IMR-90 (cell line): Measurements from ENCODE around the gene COPZ2. TPM values are rescaled to one million over a fixed set of nuclear protein-coding genes. Genes with fewer than 3 reads are reported as not detected.
A peak's percentile ranks its signal among the peaks of the same experiment; 100 is the strongest.

Source experiments
- ATAC-seq: fragments of 200-7000 bp; cut with Tn5 transposase; 2 replicates; pipeline ENCODE4 v1.9.1; 2020; ENCODE audit warnings: low read depth, mild to moderate bottlenecking, moderate library complexity
- BruUV-seq: library from RNA; stranded (reverse); fragments of 400-500 nt; replicated peaks from 2 replicates; lab custom pipeline; 2021; lab: Mats Ljungman, UMichigan
- CTCF ChIA-PET: fragments of 300-600 bp; formaldehyde crosslinking; extraction: SDS; loops from one replicate; lab custom pipeline; 2021; ENCODE audit warnings: antibody characterized with exemption; lab: Yijun Ruan, JAX
- POLR2A ChIA-PET: fragments of 300-600 bp; sonication (Branson Sonifier 250); formaldehyde crosslinking; loops from one replicate; lab custom pipeline; 2022; ENCODE audit warnings: antibody characterized with exemption; ENCODE audit not compliant: unreplicated experiment; lab: Charles Lee
- DNase-seq: peaks from one replicate; pipeline ENCODE4 v3.0.0; 2013
- H2AFZ ChIP-seq: replicated peaks from 2 replicates; pipeline ENCODE3; 2013; ENCODE audit warnings: low read length, mild to moderate bottlenecking; ENCODE audit not compliant: poor library complexity
- H2AK5ac ChIP-seq: 2 replicates; pipeline ENCODE4 v1.6.1; 2013; ENCODE audit warnings: low read depth, low read length, inconsistent platforms
- H2AK9ac ChIP-seq: replicated peaks from 2 replicates; pipeline ENCODE3; 2013; ENCODE audit warnings: mild to moderate bottlenecking, low read depth, low read length, moderate library complexity; ENCODE audit not compliant: poor library complexity
- H2BK120ac ChIP-seq: 2 replicates; pipeline ENCODE4 v1.6.1; 2013; ENCODE audit warnings: low read depth, low read length, inconsistent platforms
- H2BK15ac ChIP-seq: 3 replicates; pipeline ENCODE4 v1.6.1; 2013; ENCODE audit warnings: low read depth, low read length, inconsistent platforms
- H2BK20ac ChIP-seq: 2 replicates; pipeline ENCODE4 v1.6.1; 2013; ENCODE audit warnings: low read depth, mild to moderate bottlenecking, inconsistent platforms, low read length, moderate library complexity
- H2BK5ac ChIP-seq: 2 replicates; pipeline ENCODE4 v1.6.1; 2013; ENCODE audit warnings: mild to moderate bottlenecking, low read depth, low read length, inconsistent platforms; ENCODE audit not compliant: poor library complexity, severe bottlenecking
- H3K14ac ChIP-seq: replicated peaks from 2 replicates; pipeline ENCODE4 v1.6.1; 2013; ENCODE audit warnings: low read depth, low read length, inconsistent platforms
- H3K18ac ChIP-seq: 2 replicates; pipeline ENCODE4 v1.6.1; 2013; ENCODE audit warnings: low read depth, low read length, control low read depth
- H3K23ac ChIP-seq: 2 replicates; pipeline ENCODE4 v1.6.1; 2013; ENCODE audit warnings: low read depth, low read length, inconsistent platforms
- H3K27ac ChIP-seq: 2 replicates; pipeline ENCODE4 v1.5.1; 2013; ENCODE audit warnings: mild to moderate bottlenecking, control low read depth, low read length; ENCODE audit not compliant: insufficient read depth
- H3K27me3 ChIP-seq: 2 replicates; pipeline ENCODE4 v1.6.1; 2013; ENCODE audit warnings: low read length; ENCODE audit not compliant: control insufficient read depth, insufficient read depth
- H3K36me3 ChIP-seq: 2 replicates; pipeline ENCODE4 v1.6.1; 2013; ENCODE audit warnings: low read length, mixed read lengths; ENCODE audit not compliant: control insufficient read depth, insufficient read depth
- H3K4ac ChIP-seq: 2 replicates; pipeline ENCODE4 v1.6.1; 2013; ENCODE audit warnings: low read depth, low read length, inconsistent platforms
- H3K4me1 ChIP-seq: 2 replicates; pipeline ENCODE4 v1.6.1; 2013; ENCODE audit warnings: low read length, mixed read lengths; ENCODE audit not compliant: control insufficient read depth, insufficient read depth
- H3K4me2 ChIP-seq: 2 replicates; pipeline ENCODE4 v1.6.1; 2013; ENCODE audit warnings: low read depth, mild to moderate bottlenecking, control low read depth, low read length, moderate library complexity
- H3K4me3 ChIP-seq: 2 replicates; pipeline ENCODE4 v1.5.1; 2013; ENCODE audit warnings: low read depth, mild to moderate bottlenecking, control low read depth, low read length, moderate library complexity; ENCODE audit not compliant: insufficient read depth
- H3K56ac ChIP-seq: 2 replicates; pipeline ENCODE4 v1.6.1; 2013; ENCODE audit warnings: low read length, inconsistent platforms; ENCODE audit not compliant: insufficient read depth; ENCODE audit errors: extremely low read depth
- H3K79me1 ChIP-seq, 2 experiments: 2 replicates each; pipeline ENCODE4 v1.6.1; 2013; ENCODE audit warnings: low read length in 2 of 2, inconsistent platforms in 1 of 2, low read depth in 1 of 2
- H3K9ac ChIP-seq: 2 replicates; pipeline ENCODE4 v1.6.1; 2013; ENCODE audit warnings: low read depth, low read length, control low read depth
- H3K9me1 ChIP-seq: 2 replicates; pipeline ENCODE4 v1.6.1; 2013; ENCODE audit warnings: low read length, inconsistent platforms; ENCODE audit not compliant: insufficient read depth
- H3K9me3 ChIP-seq: 2 replicates; pipeline ENCODE4 v1.6.1; 2013; ENCODE audit warnings: low read length; ENCODE audit not compliant: control insufficient read depth, insufficient read depth
- H4K20me1 ChIP-seq: 2 replicates; pipeline ENCODE4 v1.6.1; 2013; ENCODE audit warnings: low read length, inconsistent platforms; ENCODE audit not compliant: insufficient read depth
- H4K5ac ChIP-seq: 2 replicates; pipeline ENCODE4 v1.6.1; 2013; ENCODE audit warnings: mild to moderate bottlenecking, low read depth, low read length, control low read depth
- H4K8ac ChIP-seq, 2 experiments: 2 replicates each; pipeline ENCODE4 v1.6.1; 2013; ENCODE audit warnings: low read depth in 2 of 2, low read length in 2 of 2, control low read depth in 1 of 2, inconsistent platforms in 1 of 2
- H4K91ac ChIP-seq: 2 replicates; pipeline ENCODE4 v1.6.1; 2013; ENCODE audit warnings: low read depth, low read length, inconsistent platforms; ENCODE audit not compliant: insufficient read depth
- CEBPB ChIP-seq: IDR thresholded peaks from 2 replicates; pipeline ENCODE4 v1.6.1; 2012; ENCODE audit warnings: low read depth, low read length, improper control_type of control experiment
- CTCF ChIP-seq: conservative IDR thresholded peaks from 2 replicates; pipeline ENCODE4 v1.5.1; 2012; ENCODE audit warnings: mild to moderate bottlenecking, low read depth, low read length, improper control_type of control experiment
- FOS ChIP-seq: fragments of 150-350 bp; IDR thresholded peaks from 2 replicates; pipeline ENCODE4 v1.6.1; 2016; ENCODE audit warnings: low read depth, low read length
- MXI1 ChIP-seq: IDR thresholded peaks from 2 replicates; pipeline ENCODE4 v1.6.1; 2012; ENCODE audit warnings: low read depth, mild to moderate bottlenecking, low read length, moderate library complexity, borderline replicate concordance
- WGBS, 2 experiments: methylation state at CpG; one replicate each; pipeline versions ENCODE4 v1.1.5 to v1.1.7; 2013; ENCODE audit warnings: missing lambda C conversion rate in 2 of 2; ENCODE audit not compliant: insufficient read length in 1 of 2; ENCODE audit errors: extremely low coverage in 2 of 2; 5-methylcytosine and 5-hydroxymethylcytosine counted together
- dilution Hi-C: fragments of 300-500 bp; cut with HindIII; formaldehyde crosslinking; loops from one replicate; pipeline ENCODE4 v1.14.3; 2018; ENCODE audit warnings: low sequenced_read_pairs; ENCODE audit not compliant: unreplicated experiment
- in situ Hi-C: fragments of 300-500 bp; cut with MboI; formaldehyde crosslinking; loops from 3 replicates; pipeline ENCODE4 v1.14.3; 2019; ENCODE audit warnings: low sequenced_read_pairs, inconsistent platforms, mixed read lengths
- intact Hi-C: fragments of 100-400 bp; cut with micrococcal nuclease; formaldehyde crosslinking; loops from 2 replicates; pipeline ENCODE4 v1.10.0; 2022
- polyA plus RNA-seq, 3 experiments: library from polyadenylated mRNA; depleted of rRNA; stranded (reverse); fragments of >200 nt; gene quantifications; 2 replicates each; pipeline ENCODE4 v1.2.3, GENCODE V29; 2012; ENCODE audit warnings: low replicate concordance in 1 of 3
- total RNA-seq: library from RNA; depleted of rRNA; stranded (reverse); fragments of >200 nt; gene quantifications from 2 replicates; pipeline ENCODE4 v1.2.3, GENCODE V29; 2012

Gene COPZ2
- total and polyA plus RNA-seq, 2 of the 4 experiments (the other 2 are of a cell fraction) = 41.0 to 86.1 TPM

- no TSS peak for BruUV-seq
- peaks cover 11% of the 10 kb centered on the region for H3K4me1 ChIP-seq
- no peak overlapping the region for H3K9ac ChIP-seq
- H2BK120ac ChIP-seq = 0 out of 2 replicates have a peak overlapping the region, but pooled peaks have one; percentile 22
- no peaks in the 10 kb centered on the region for H3K79me1 ChIP-seq
- no peaks in the 10 kb centered on the region for H4K20me1 ChIP-seq
- H4K8ac ChIP-seq = peak overlapping the region in 1 of 2 experiments; percentile 69; a peak in 2 of 4 replicates
- WGBS, 2 experiments = 33% methylated on average over 2 of the region's 4 CpGs; no CpG with 5 or more reads in 1 of the 2 experiments
- POLR2A ChIA-PET = no interaction called here
- H3K4ac ChIP-seq = peak overlapping the region; percentile 43; the same call in 1 of the 2 replicates
- peak overlapping the region; percentile 52; the same call in 1 of the 2 replicates for H2AK5ac ChIP-seq
- peak; percentile 72 for DNase-seq
- no peaks in the 10 kb centered on the region; the same call in 1 of the 2 replicates for H3K27me3 ChIP-seq
- no peak overlapping the region for H3K4me3 ChIP-seq
- in situ Hi-C loops = no loop called here
- H2BK5ac ChIP-seq = no peak overlapping the region
- H3K14ac ChIP-seq = no peak overlapping the region
- no peak overlapping the region for H4K91ac ChIP-seq
- intact Hi-C loops = no loop called here
- no peaks in the 10 kb centered on the region for H3K9me3 ChIP-seq
- H2BK15ac ChIP-seq = 0 out of 3 replicates have a peak overlapping the region, but pooled peaks have one; percentile 39
- TF ChIP-seq MXI1 (no peak), CEBPB (peak; percentile 59; the same call in 1 of the 2 replicates), FOS (no peak), CTCF (no peak)
- no peak overlapping the region for H3K27ac ChIP-seq
- ATAC-seq = no peak
- H2AK9ac ChIP-seq = no peak overlapping the region
- H2BK20ac ChIP-seq = no peak overlapping the region
- CTCF ChIA-PET = interaction anchor here (1.4 kb wide), 1 partner anchor 12 kb away, joined by 3 read pairs; no protein-coding TSS in a partner anchor
- H3K18ac ChIP-seq = no peak overlapping the region
- dilution Hi-C loops = no loop called here
- H3K56ac ChIP-seq = no peak overlapping the region
- H3K9me1 ChIP-seq = peaks cover 11% of the 10 kb centered on the region; the same call in 1 of the 2 replicates
- no peak overlapping the region for H3K23ac ChIP-seq
- H4K5ac ChIP-seq = peak overlapping the region; percentile 40; the same call in 1 of the 2 replicates
- H2AFZ ChIP-seq = peak overlapping the region; percentile 36
- no peaks in the 10 kb centered on the region for H3K36me3 ChIP-seq
- H3K4me2 ChIP-seq = no peak overlapping the region
These were observed 38.0 kb downstream of the COPZ2 start for GRCh38 chr17:47999582-47999981.
